GM12865 (cell line): ENCODE results near the gene GCDH.

Source experiments
- DNase-seq: peaks from one replicate; pipeline ENCODE4 v3.0.0; 2010; ENCODE audit warnings: low read depth
- H3K4me3 ChIP-seq: 2 replicates; pipeline ENCODE4 v1.5.1; 2011; ENCODE audit warnings: mild to moderate bottlenecking, low read depth, low read length, control low read depth
- CTCF ChIP-seq: IDR thresholded peaks from 2 replicates; pipeline ENCODE4 v1.5.1; 2011; ENCODE audit warnings: low read length, control low read depth, low read depth, inconsistent platforms; ENCODE audit not compliant: insufficient read depth; ENCODE audit errors: missing control alignments

GCDH gene

GRCh38 chr19:12932392-12933286, 41.7 kb downstream of the GCDH start:
- H3K4me3 ChIP-seq: peak overlapping the region; percentile 62
- no peak for DNase-seq
- TF ChIP-seq CTCF: no peak

- peak; percentile 96 for DNase-seq
- peak within 1 kb of the TSS; percentile 62 for H3K4me3 ChIP-seq
- TF ChIP-seq CTCF: no peak
These were observed 42.5 kb downstream of the GCDH start, which contains the start of gene FARSA for GRCh38 chr19:12933287-12934072. TSS of gene FARSA (minus strand) at chr19:12933711. CDS start at chr19:12933696, 15 bp downstream.

- H3K4me3 ChIP-seq: no peak overlapping the region
- TF ChIP-seq CTCF: no peak
These were observed 44.1 kb downstream of the GCDH start for GRCh38 chr19:12935071-12935470.

GRCh38 chr19:12936582-12936981, 45.6 kb downstream of the GCDH start:
- no peak for DNase-seq
- no peak for TF ChIP-seq CTCF

More at GRCh38 chr19:12935071-12935470, 44.1 kb downstream of the GCDH start:
- DNase-seq: no peak

GRCh38 chr19:12937093-12937926, 46.4 kb downstream of the GCDH start:
- no peak for TF ChIP-seq CTCF
- peak; percentile 52 for DNase-seq
- peak overlapping the region; percentile 79 for H3K4me3 ChIP-seq

More at GRCh38 chr19:12936582-12936981, 45.6 kb downstream of the GCDH start:
- no peak overlapping the region for H3K4me3 ChIP-seq

GRCh38 chr19:12937927-12938778, 47.2 kb downstream of the GCDH start, which contains the start of gene CALR:
TSS of gene CALR (plus strand) at chr19:12938609. CDS start at chr19:12938680, 71 bp downstream.
- peak; percentile 100 for DNase-seq
- peak within 1 kb of the TSS; percentile 79 for H3K4me3 ChIP-seq
- no peak for TF ChIP-seq CTCF
